Mammary epithelial cell (primary cell): ENCODE results near the gene PRR16.

ENCODE experiments used
- EZH2 ChIP-seq: IDR thresholded peaks from 2 replicates; pipeline ENCODE4 v1.6.1; 2012; ENCODE audit warnings: low read length, inconsistent platforms, borderline replicate concordance
- TF ChIP-seq, protein P1 (sequence below), 2 donors: IDR thresholded peaks in 1 of 2; conservative IDR thresholded peaks in 1 of 2; 2 replicates each; pipeline ENCODE4 v1.5.1; 2011 to 2012; ENCODE audit warnings: inconsistent platforms in 2 of 2, low read length in 2 of 2, mild to moderate bottlenecking in 2 of 2, control low read depth in 1 of 2, low read depth in 1 of 2; ENCODE audit not compliant: insufficient read depth in 1 of 2; ENCODE audit errors: extremely low read depth in 1 of 2

DNA sequence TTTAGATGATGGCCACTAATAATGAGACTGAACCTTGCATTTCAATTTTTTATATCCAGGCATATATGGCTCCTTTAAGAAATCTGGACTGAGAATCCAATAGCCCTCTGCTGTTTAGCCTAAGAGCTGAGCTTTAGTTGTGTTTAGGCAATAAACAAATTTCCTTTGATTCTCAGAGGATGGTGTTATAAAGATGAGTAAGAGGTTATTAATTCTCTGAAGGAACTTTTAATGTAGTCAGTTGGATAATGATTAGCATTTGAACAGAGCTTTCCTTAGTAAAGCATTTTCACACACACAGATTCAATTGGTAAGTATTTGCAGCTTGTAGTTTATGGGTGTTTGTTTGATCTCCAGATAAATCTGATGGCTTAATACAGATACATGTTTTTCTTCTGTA lies 149.6 kb downstream of the PRR16 start:
- TF ChIP-seq, protein P1, sequence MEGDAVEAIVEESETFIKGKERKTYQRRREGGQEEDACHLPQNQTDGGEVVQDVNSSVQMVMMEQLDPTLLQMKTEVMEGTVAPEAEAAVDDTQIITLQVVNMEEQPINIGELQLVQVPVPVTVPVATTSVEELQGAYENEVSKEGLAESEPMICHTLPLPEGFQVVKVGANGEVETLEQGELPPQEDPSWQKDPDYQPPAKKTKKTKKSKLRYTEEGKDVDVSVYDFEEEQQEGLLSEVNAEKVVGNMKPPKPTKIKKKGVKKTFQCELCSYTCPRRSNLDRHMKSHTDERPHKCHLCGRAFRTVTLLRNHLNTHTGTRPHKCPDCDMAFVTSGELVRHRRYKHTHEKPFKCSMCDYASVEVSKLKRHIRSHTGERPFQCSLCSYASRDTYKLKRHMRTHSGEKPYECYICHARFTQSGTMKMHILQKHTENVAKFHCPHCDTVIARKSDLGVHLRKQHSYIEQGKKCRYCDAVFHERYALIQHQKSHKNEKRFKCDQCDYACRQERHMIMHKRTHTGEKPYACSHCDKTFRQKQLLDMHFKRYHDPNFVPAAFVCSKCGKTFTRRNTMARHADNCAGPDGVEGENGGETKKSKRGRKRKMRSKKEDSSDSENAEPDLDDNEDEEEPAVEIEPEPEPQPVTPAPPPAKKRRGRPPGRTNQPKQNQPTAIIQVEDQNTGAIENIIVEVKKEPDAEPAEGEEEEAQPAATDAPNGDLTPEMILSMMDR (conservative IDR thresholded peaks at IDR 0.05 in 1 of 2, IDR thresholded peaks at IDR 0.05 in 1 of 2; ENCODE audit: extremely low read depth in 1 of 2, insufficient read depth in 1 of 2, low read depth in 1 of 2, low read length in 2 of 2), result no peak
- no peak for TF ChIP-seq EZH2
